ENCODE data around the gene CHN1. TPM values are rescaled to one million over a fixed set of nuclear protein-coding genes. Genes with fewer than 3 reads are reported as not detected.

Gene CHN1
- total RNA-seq, 4 donors from 2014 or later: 0.66 to 4.7 (median 2.4) TPM

DNA sequence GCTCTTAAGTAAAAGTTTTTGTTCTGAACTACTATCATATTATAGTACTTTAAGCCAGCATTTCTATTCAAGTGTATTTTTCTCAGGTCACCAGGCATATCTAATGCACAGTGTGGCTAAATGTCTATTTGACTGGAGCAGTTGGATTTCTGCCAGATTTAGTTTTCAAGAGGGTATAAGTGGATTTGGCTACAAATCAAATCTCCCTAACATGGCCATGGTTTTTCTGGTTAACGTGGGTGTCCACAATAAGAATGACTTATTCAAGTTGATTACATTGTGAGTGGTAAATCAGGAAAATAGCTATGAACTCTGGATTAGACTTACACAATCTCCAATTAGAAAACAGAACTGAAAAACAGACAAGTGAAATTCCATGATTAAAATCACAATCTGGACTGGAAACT lies 5.7 kb upstream of the CHN1 start:
- no peaks in the 10 kb centered on the region for H3K9me3 ChIP-seq
- no peaks in the 10 kb centered on the region for H3K36me3 ChIP-seq
- no peak overlapping the region for H3K4me3 ChIP-seq
- ATAC-seq (no peak), DNase-seq (no peak)
- intact Hi-C loops (cut with DNase I; ENCODE audit: low total_unique reads): no loop called here
- H3K27me3 ChIP-seq: peaks cover 0 to 13% (median 8%) of the 10 kb centered on the region in 3 donors
- no peaks in the 10 kb centered on the region for H3K4me1 ChIP-seq
- TF ChIP-seq POLR2A (IDR thresholded peaks at IDR 0.05): no peak
- TF ChIP-seq, protein P1, sequence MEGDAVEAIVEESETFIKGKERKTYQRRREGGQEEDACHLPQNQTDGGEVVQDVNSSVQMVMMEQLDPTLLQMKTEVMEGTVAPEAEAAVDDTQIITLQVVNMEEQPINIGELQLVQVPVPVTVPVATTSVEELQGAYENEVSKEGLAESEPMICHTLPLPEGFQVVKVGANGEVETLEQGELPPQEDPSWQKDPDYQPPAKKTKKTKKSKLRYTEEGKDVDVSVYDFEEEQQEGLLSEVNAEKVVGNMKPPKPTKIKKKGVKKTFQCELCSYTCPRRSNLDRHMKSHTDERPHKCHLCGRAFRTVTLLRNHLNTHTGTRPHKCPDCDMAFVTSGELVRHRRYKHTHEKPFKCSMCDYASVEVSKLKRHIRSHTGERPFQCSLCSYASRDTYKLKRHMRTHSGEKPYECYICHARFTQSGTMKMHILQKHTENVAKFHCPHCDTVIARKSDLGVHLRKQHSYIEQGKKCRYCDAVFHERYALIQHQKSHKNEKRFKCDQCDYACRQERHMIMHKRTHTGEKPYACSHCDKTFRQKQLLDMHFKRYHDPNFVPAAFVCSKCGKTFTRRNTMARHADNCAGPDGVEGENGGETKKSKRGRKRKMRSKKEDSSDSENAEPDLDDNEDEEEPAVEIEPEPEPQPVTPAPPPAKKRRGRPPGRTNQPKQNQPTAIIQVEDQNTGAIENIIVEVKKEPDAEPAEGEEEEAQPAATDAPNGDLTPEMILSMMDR (IDR thresholded peaks at IDR 0.05 in 4 of 5, conservative IDR thresholded peaks at IDR 0.05 in 1 of 5): no peak
- H3K27ac ChIP-seq: no peak overlapping the region
- in situ Hi-C loops (cut with MboI; ENCODE audit: low sequenced_read_pairs in 4 of 4): no loop called here

DNA sequence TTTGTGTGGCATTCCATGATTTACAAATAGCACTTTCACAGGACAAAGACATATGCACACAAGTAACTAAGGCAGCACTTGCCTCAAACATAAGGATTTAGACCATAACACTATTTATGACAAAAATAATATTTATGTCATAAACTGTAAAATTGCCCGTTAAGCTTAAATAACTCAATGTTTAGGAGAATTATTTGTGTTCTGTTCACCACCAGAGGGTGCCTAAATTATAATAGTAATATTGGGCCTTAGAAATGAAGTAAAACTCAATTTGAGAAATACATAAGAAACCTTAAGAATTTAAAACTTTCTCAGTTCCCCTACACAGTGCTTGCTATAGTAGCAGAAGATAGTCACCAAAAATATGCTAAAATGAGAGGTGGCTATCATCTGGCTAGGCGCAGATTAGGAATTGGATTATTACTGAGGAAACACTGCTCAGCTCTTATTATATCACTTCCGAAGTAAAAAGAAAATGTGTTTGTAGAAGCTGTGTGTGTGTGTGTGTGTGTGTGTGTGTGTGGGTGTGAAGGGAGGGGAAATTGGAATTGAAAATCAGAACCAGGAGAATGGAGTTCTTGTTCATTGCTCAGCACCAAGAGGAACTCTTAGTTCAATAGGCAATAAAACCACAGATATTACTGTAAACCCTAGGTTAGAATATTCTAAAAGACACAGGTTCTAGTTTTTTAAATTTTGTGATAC lies 4.9 kb upstream of the CHN1 start:
- Histone ChIP-seq H3K36me3 (no peaks in the 10 kb centered on the region), H3K27ac (no peak overlapping the region), H3K27me3 (peaks cover 2 to 20% (median 8%) of the 10 kb centered on the region in 3 donors), H3K4me1 (peaks cover 0 to 4% of the 10 kb centered on the region in 2 donors), H3K9me3 (no peaks in the 10 kb centered on the region), H3K4me3 (no peak overlapping the region)
- no peak for DNase-seq
- intact Hi-C loops (cut with DNase I; ENCODE audit: low total_unique reads) (no loop called here), in situ Hi-C loops (cut with MboI; ENCODE audit: low sequenced_read_pairs in 4 of 4) (no loop called here)
- no peak for ATAC-seq
- no peak for TF ChIP-seq POLR2A (IDR thresholded peaks at IDR 0.05)
- TF ChIP-seq, protein P1 (IDR thresholded peaks at IDR 0.05 in 4 of 5, conservative IDR thresholded peaks at IDR 0.05 in 1 of 5): no peak

DNA sequence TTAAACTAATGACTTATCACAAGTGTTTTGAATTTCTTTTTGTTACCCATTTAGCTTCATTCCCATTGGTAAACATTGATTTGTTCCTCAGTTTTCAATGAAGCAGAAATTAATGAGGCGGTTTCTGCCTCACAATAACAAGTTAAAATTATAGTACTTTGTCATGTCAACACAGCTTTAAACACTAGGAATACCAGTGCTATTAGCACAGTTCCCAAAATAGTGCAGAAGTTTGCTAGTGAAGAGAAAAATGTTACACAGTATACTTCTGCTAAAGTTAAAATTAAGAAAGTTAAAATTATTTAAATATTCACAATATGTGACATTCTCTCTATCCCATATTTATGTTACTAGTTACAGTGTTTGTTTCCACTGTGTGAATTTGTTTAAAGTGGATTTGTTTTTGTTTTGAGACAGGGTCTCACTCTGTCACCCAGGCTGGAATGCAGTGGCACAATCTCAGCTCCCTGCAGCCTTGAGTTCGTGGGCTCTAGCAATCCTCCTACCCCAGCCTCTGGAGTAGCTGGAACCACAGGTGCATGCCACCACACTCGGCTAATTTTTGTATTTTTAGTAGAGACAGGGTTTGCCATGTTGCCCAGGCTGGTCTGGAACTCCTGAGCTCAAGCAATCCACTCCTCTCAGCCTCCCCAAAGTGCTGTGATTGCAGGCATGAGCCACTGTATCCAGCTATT lies 3.8 kb upstream of the CHN1 start:
- intact Hi-C loops (cut with DNase I; ENCODE audit: low total_unique reads): no loop called here
- in situ Hi-C loops (cut with MboI; ENCODE audit: low sequenced_read_pairs in 4 of 4): no loop called here
- Histone ChIP-seq H3K27ac (no peak overlapping the region), H3K27me3 (peaks cover 7 to 22% (median 13%) of the 10 kb centered on the region in 3 donors), H3K4me1 (peaks cover 0 to 4% of the 10 kb centered on the region in 2 donors), H3K36me3 (no peaks in the 10 kb centered on the region), H3K4me3 (no peak overlapping the region), H3K9me3 (no peaks in the 10 kb centered on the region)
- ATAC-seq (no peak), DNase-seq (no peak)
- TF ChIP-seq, protein P1 (IDR thresholded peaks at IDR 0.05 in 4 of 5, conservative IDR thresholded peaks at IDR 0.05 in 1 of 5): no peak
- no peak for TF ChIP-seq POLR2A (IDR thresholded peaks at IDR 0.05)

DNA sequence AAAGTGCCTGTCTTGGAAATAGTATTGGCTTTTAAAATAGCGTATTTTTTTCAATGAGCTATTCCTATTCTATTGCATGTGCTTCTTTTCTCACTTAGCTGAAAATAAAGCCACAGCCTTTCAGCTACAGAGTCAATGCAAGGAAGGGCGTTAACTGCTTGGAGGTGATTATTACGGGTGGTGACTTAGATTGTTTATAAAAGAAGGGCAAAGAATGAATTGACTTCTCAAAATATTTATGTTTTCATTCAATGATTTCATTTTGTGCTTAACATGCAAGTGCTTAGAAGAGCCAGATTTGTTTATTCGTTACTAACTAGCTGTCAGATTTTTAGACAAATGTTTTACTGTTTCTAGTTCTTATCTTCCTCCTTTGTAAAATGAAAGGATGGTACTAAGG lies 2.8 kb upstream of the CHN1 start:
- intact Hi-C loops (cut with DNase I; ENCODE audit: low total_unique reads) (no loop called here), in situ Hi-C loops (cut with MboI; ENCODE audit: low sequenced_read_pairs in 4 of 4) (no loop called here)
- H3K27ac ChIP-seq: no peak overlapping the region
- H3K27me3 ChIP-seq: peaks cover 14 to 31% (median 23%) of the 10 kb centered on the region in 3 donors
- ATAC-seq (no peak), DNase-seq (no peak)
- TF ChIP-seq, protein P1 (IDR thresholded peaks at IDR 0.05 in 4 of 5, conservative IDR thresholded peaks at IDR 0.05 in 1 of 5): no peak
- no peak overlapping the region for H3K4me3 ChIP-seq
- H3K4me1 ChIP-seq: peaks cover 0 to 4% of the 10 kb centered on the region in 2 donors
- H3K36me3 ChIP-seq: no peaks in the 10 kb centered on the region
- H3K9me3 ChIP-seq: no peaks in the 10 kb centered on the region

Data from gastrocnemius medialis (tissue), 4 donors.